Measurements from ENCODE around the gene UBE3C. TPM values are rescaled to one million over a fixed set of nuclear protein-coding genes. Genes with fewer than 3 reads are reported as not detected.
"Not testable (repeated sequence)": the region's sequence is repeated elsewhere in the genome, so short reads cannot be mapped to it uniquely, and the experiment has no call there.

Gene UBE3C
- total RNA-seq, 4 donors from 2014 or later = 47.9 to 91.8 (median 66.2) TPM

GRCh38 chr7:157276091-157276561 lies 137.4 kb downstream of the UBE3C start:
- Histone ChIP-seq H3K4me1 (peaks cover 6 to 42% (median 28%) of the 10 kb centered on the region in 4 donors), H3K4me3 (no peak overlapping the region), H3K36me3 (no peaks in the 10 kb centered on the region), H3K27me3 (no peaks in the 10 kb centered on the region), H3K27ac (no peak overlapping the region), H3K9me3 (no peaks in the 10 kb centered on the region)
- in situ Hi-C loops (cut with MboI; ENCODE audit: low pct_ligation_motif_present in 1 of 4, low pct_unique_long_range_greater_than_20kb in 1 of 4, low sequenced_read_pairs in 3 of 4) = no loop called here
- WGBS, 2 donors (ENCODE audit: low coverage in 1 of 2) = 71% methylated on average over 14 of the region's 14 CpGs; no CpG with 5 or more reads in 1 of the 2 donors
- no peak for DNase-seq
- TF ChIP-seq POLR2AphosphoS5 (IDR thresholded peaks at IDR 0.05) = no peak
- no peak for TF ChIP-seq POLR2A (IDR thresholded peaks at IDR 0.05)
- TF ChIP-seq, protein P1, sequence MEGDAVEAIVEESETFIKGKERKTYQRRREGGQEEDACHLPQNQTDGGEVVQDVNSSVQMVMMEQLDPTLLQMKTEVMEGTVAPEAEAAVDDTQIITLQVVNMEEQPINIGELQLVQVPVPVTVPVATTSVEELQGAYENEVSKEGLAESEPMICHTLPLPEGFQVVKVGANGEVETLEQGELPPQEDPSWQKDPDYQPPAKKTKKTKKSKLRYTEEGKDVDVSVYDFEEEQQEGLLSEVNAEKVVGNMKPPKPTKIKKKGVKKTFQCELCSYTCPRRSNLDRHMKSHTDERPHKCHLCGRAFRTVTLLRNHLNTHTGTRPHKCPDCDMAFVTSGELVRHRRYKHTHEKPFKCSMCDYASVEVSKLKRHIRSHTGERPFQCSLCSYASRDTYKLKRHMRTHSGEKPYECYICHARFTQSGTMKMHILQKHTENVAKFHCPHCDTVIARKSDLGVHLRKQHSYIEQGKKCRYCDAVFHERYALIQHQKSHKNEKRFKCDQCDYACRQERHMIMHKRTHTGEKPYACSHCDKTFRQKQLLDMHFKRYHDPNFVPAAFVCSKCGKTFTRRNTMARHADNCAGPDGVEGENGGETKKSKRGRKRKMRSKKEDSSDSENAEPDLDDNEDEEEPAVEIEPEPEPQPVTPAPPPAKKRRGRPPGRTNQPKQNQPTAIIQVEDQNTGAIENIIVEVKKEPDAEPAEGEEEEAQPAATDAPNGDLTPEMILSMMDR (IDR thresholded peaks at IDR 0.05) = no peak
- intact Hi-C loops (cut with DNase I; ENCODE audit: low total_unique reads) = loop anchor here (10.0 kb wide), 1 partner anchor 331 kb away; the partner anchor contains the start of gene NOM1

DNA sequence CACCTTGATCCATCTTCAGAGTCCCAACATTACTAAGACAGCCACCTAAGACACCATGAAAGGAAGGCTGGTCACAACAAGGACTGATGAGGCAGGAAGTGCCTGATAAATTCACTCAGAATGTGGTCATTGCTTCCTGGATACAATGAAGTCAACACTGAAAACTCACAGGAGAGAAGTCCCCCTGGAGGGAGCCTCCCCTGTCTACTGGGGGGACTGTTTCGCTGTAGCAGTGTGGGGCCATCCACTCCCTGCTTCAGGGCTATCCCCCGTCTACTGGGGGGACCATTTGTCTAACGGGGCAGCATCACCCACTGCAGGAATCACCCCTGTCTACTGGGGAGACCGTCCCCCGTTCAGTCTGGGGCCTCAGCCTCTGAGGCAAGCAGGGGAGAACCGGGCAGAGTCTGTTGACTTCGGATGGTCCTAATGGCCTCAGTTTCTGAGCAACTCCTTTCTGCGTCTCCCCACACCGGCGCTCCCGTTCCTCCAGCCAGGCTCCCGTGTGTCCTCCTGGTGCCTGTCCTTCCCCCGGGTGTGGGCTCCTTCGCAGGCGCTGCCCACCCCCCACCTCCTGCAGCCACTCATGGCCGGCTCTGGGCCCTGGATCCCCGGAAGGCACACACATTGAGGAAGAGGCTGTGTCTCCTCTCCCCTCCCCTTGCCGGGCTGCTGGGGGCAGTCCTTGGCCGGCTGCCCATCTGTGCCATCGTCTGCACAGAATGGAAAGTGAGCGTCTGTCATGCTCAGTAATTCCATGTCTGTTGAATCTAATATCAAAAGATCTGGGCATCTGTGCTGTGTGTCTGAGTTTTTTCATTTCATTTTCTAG lies 138.2 kb downstream of the UBE3C start:
- Histone ChIP-seq H3K36me3 (no peaks in the 10 kb centered on the region), H3K27ac (no peak overlapping the region), H3K4me3 (no peak overlapping the region), H3K9me3 (no peaks in the 10 kb centered on the region), H3K27me3 (no peaks in the 10 kb centered on the region), H3K4me1 (peaks cover 6 to 50% (median 35%) of the 10 kb centered on the region in 4 donors)
- no peak for DNase-seq
- 52% methylated on average over 20 of the region's 21 CpGs; no CpG with 5 or more reads in 1 of the 2 donors for whole genome bisulfite sequencing, 2 donors (ENCODE audit: low coverage in 1 of 2)
- TF ChIP-seq POLR2AphosphoS5 (IDR thresholded peaks at IDR 0.05) = no peak
- no peak for TF ChIP-seq POLR2A (IDR thresholded peaks at IDR 0.05)
- TF ChIP-seq EP300 (IDR thresholded peaks at IDR 0.05; ENCODE audit: low read depth) = no peak
- intact Hi-C loops (cut with DNase I; ENCODE audit: low total_unique reads) (loop anchor here (10.0 kb wide), 1 partner anchor 332 kb away; the partner anchor contains the start of gene NOM1), in situ Hi-C loops (cut with MboI; ENCODE audit: low pct_ligation_motif_present in 1 of 4, low pct_unique_long_range_greater_than_20kb in 1 of 4, low sequenced_read_pairs in 3 of 4) (no loop called here)

GRCh38 chr7:157277568-157277967 lies 138.8 kb downstream of the UBE3C start:
- WGBS, 2 donors (ENCODE audit: low coverage in 1 of 2) = 93% methylated on average over 12 of the region's 12 CpGs; no CpG with 5 or more reads in 1 of the 2 donors
- intact Hi-C loops (cut with DNase I; ENCODE audit: low total_unique reads) = loop anchor here (10.0 kb wide), 1 partner anchor 333 kb away; the partner anchor contains the start of gene NOM1
- H3K27ac ChIP-seq; H3K27me3 ChIP-seq; H3K4me3 ChIP-seq; DNase-seq; in situ Hi-C loops (cut with MboI; ENCODE audit: low pct_ligation_motif_present in 1 of 4, low pct_unique_long_range_greater_than_20kb in 1 of 4, low sequenced_read_pairs in 3 of 4); H3K9me3 ChIP-seq; H3K36me3 ChIP-seq: not testable (repeated sequence)
- H3K4me1 ChIP-seq = peaks cover 6 to 47% (median 36%) of the 10 kb centered on the region in 4 donors

DNA sequence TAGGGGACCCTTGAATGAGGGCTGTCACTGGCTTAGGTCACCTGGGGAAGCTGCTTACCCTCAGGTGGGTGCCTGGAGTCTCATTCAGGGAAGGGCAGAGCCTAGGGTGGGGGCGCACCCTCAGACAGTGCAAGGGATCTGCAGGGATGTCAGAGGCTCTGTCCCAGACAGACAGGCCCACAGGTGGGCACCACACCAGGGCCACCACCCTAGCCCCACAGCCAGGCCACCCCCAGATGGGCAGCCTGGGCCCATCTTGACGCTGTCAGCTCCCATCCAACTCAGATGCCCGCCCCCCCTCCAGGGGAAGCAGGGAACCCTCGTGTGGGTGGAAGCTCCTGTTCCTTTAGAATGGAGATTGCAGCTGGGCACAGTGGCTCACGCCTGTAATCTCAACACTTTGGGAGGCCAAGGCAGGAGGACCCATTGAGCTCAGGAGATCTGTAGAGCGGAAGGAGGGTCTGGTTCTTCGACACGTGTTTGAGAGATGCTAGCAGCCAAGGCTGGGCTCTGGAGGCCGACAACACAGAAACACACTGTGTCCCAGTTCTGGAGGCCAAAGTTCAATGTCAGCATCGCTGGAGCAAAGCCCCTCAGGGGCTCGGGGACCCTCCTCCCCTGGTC lies 139.6 kb downstream of the UBE3C start:
- Histone ChIP-seq H3K27ac (peak overlapping the region in 1 of 4 donors; percentile 78), H3K4me3 (no peak overlapping the region), H3K4me1 (peaks cover 6 to 44% (median 36%) of the 10 kb centered on the region in 4 donors), H3K36me3 (no peaks in the 10 kb centered on the region), H3K27me3 (no peaks in the 10 kb centered on the region), H3K9me3 (no peaks in the 10 kb centered on the region)
- in situ Hi-C loops (cut with MboI; ENCODE audit: low pct_ligation_motif_present in 1 of 4, low pct_unique_long_range_greater_than_20kb in 1 of 4, low sequenced_read_pairs in 3 of 4) (no loop called here), intact Hi-C loops (cut with DNase I; ENCODE audit: low total_unique reads) (loop anchor here (10.0 kb wide), 1 partner anchor 333 kb away; the partner anchor contains the start of gene NOM1)
- no peak for DNase-seq
- TF ChIP-seq POLR2AphosphoS5 (IDR thresholded peaks at IDR 0.05) = no peak
- TF ChIP-seq POLR2A (IDR thresholded peaks at IDR 0.05) = no peak
- TF ChIP-seq, protein P1 (IDR thresholded peaks at IDR 0.05) = no peak
- no peak for TF ChIP-seq EP300 (IDR thresholded peaks at IDR 0.05; ENCODE audit: low read depth)
- WGBS, 2 donors (ENCODE audit: low coverage in 1 of 2) = 87% methylated on average over 11 of the region's 11 CpGs; no CpG with 5 or more reads in 1 of the 2 donors
